ENCODE results near the gene DUSP16.
"Not testable (repeated sequence)": the region's sequence is repeated elsewhere in the genome, so short reads cannot be mapped to it uniquely, and the experiment has no call there.

Gene DUSP16

GRCh38 chr12:12488823-12489550 is 73.7 kb downstream of the DUSP16 start:
- no peak for DNase-seq

DNA sequence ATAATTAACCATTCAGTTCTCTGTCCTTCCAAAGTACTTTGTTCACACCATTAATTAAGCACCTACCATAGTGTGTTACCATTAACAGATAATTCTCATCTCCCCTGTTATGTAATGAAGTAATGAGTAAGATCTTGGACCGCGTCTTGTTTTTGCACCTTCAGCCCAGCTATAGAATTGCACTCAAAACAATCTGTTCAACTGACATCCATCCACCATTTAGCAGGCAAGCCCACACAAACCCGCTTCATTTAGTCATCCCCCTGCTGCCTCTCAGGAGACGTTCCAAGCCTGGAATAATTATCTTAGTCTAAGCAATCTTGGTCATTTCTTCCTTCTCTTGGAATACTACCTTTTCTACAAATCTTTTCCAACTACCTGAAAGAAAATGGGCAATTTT is 74.4 kb downstream of the DUSP16 start:
- no peak for DNase-seq

DNA sequence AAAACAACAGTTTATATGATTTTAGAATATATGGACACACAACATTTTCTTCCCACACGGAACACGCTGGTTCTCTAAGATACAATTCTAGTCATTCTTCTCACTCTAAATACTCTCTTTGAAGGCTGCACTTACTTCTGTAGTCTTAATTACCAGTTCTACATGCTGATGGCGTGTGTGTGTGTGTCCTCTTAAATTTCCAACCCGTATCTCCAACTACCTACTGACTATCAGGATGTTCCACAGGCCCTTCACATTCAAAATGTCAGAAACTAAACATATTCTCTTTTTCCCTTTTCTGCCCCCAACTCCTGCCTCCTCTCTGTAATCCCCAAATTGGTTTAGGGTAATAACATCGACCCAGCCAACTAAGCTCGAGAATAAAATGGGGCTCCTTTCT is 75.2 kb downstream of the DUSP16 start:
- no peak for DNase-seq

- DNase-seq, result no peak
Observed at GRCh38 chr12:12486661-12487240, 75.9 kb downstream of the DUSP16 start.

DNA sequence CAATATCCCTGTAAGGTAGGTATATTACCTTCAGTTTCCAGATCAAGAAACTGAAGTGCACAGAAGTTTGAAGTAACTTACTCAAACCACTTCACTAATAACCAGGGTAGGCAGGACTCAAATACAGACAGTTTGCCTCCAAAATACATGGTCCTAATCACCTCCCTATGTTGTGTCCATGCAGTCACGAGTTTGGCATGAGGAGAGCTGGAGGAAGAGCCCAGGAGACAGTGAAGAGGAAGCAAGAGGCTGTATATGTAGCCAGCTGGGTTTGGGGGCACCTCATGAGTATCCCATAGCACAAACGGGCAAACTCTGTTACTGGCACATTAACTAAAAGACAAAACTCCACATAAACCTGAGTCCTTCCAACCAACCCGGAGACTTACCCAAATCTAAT is 79.2 kb downstream of the DUSP16 start:
- no peak for DNase-seq

- DNase-seq, result no peak
Observed at GRCh38 chr12:12482959-12483358, 79.7 kb downstream of the DUSP16 start.

- no peak for DNase-seq
Observed at GRCh38 chr12:12482150-12482761, 80.4 kb downstream of the DUSP16 start.

- DNase-seq, result no peak
Observed at GRCh38 chr12:12481631-12482030, 81.0 kb downstream of the DUSP16 start.

DNA sequence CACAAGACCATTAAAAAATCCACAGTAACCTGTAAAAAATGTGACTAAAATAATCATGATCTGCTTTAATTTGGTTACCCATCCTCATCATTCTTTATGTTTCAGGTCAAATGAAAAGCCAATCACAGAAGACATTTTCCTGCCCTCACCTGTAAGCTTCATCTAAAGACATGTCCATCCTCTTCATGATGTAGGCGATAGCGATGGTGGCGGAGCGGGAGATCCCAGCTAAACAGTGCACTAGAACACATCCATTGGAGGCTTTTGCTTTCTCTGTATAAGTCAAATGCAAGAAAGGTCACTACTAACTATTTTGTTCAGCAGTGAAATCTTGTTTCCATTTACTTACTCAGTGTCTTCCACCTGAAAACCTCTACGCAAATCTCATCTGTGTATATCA is 82.6 kb downstream of the DUSP16 start:
- DNase-seq, result no peak

DNA sequence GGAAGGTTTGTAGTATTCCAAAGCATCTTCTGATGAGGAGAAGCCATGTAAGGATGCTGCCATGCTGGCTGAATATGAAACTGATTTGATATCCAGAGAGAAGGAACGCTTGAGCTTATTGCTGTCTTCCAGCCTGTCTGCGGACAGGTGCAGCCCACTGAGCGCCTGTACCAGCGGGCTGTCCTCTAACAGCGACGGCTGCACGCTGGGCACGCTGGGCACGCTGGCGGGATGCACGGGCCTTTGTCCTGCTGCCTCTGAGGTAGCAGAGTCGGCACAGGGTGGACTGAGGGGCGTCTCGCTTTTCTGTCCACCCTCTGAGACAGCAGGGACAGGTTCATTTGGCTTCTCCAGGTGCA is 85.2 kb downstream of the DUSP16 start:
- DNase-seq, result no peak

DNA sequence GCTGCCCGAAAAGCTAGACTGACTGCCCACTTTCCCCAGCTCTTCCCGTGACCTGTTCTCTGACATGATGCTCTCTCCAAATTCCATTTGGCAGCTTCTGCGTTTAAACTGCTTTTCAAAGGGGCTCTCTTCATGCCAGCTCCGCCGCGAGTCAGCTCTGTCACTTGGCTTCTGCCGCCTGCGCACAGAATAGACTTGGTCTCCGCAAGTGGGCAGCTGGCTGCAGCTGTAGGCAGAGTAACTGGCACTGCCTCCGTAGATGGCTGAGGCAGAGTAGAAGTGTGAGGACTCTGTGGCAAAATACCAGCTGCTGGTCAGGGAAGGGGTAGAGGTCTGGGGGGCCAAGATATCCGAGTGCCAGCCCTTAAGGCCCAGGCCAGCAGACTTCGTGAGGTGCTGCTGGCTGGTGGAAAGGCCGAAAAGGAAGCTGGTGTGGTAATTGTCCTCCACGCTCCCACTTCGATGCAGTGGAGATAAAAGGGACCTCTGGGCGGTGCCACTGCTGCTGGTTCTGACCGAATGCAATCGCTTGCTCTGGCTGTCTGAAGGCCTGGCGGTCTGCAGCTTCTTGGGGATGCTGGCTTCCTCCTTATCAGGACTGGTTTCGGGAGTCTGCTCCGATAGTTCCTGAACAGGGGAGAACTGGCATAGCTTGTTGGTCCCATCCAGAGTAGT is 85.7 kb downstream of the DUSP16 start:
- DNase-seq, result no peak

GRCh38 chr12:12474931-12475795 is 87.5 kb downstream of the DUSP16 start:
- no peak for DNase-seq

DNA sequence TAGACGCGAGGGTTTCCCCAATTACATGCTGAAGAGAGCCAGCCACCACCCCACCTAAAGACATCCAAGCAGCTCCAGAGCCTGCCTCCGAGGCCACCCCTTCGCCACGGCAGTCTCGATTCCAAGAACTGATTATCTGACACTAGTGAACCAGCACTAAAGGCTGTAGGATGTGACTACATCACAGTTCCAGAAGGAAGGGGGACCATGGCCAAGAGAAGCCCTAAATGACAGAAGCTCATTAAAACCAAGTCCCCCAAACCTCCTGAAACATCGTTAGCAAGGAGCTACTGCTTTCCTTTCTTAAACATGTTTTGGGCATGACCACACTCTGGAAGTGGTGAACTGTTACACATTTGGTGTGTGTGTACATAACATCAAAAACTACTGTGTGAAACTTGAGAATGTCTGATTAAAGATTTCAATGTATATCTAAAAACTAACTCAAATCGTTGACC is 88.2 kb downstream of the DUSP16 start:
- no peak for DNase-seq

- DNase-seq, result no peak
Observed at GRCh38 chr12:12473223-12473622, 89.4 kb downstream of the DUSP16 start.

GRCh38 chr12:12471982-12472961 is 90.4 kb downstream of the DUSP16 start:
- DNase-seq, result not testable (repeated sequence)

DNA sequence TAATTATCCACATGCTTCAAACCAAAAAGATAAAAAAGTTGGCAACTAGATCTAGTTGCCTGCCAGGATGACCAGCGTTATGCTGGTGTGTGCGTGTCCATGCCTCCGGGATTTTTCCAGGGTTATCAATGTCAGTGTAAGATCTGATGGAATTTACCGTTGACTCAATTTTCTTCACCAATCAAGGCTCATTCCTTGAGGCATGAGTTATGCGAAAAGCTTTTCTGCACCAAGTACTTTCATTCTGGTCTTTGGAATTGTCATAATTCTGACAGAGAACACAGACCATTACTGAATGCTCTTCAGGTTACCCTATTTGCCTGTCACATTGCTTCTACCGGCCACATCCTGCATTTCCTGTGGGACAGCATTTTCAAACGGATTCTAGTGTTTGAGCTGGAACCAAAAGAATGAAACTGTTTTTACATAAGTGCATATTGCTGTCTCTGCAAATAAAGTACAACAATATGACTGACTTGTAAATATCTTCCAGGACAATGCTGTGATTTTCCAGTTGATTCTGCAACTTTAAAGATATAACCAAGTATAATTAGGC is 91.8 kb downstream of the DUSP16 start:
- no peak for DNase-seq

DNA sequence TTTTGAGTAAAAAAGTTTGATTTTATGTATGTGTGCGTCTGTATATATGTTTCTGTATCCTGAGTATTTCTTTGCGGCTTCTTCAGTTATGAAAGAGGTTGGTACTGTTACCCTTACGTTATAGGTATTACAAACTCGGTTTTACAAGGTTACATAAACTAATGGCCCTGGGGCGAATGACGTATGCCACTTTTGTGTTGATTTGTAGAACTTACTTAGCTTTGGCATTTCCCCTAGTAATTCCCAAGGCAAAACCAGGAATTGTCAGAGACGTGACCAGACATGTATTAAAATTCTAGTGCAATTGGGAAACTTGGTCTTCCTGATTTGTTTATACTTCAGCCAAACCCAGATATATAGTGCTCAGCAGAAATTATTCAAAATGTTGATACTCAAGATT is 93.3 kb downstream of the DUSP16 start:
- no peak for DNase-seq

DNA sequence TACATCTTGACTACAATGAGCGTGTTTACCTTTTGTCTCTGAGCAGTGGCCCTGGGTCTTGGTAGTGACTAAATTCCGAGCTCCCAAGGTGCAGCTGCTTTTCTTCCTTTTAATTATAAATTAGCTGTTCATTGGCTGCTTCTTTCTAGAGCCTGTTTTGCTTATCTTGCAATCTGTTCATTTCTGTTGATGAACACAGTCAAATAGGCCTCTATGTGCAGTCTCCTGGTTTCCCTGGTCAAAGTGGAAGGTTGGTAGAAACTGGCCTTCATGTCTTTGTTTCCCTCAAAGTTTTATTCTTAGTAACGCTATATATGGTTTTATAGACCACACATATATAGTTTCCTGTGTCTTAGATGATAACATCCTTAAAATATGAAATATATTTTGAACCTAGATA is 94.1 kb downstream of the DUSP16 start:
- no peak for DNase-seq

GRCh38 chr12:12467688-12468261 is 94.9 kb downstream of the DUSP16 start:
- DNase-seq, result no peak

- DNase-seq, result no peak
Observed at GRCh38 chr12:12467264-12467663, 95.4 kb downstream of the DUSP16 start.

- no peak for DNase-seq
Observed at GRCh38 chr12:12466157-12466556, 96.5 kb downstream of the DUSP16 start.
